H1 (cell line): ENCODE data around the gene GAREM2. TPM values are rescaled to one million over a fixed set of nuclear protein-coding genes. Genes with fewer than 3 reads are reported as not detected.

Source experiments
- CTCF ChIA-PET: fragments of 300-600 bp; sonication (Branson Sonifier 250); formaldehyde crosslinking; loops from one replicate; lab custom pipeline; 2021; ENCODE audit not compliant: partially characterized antibody; lab: Charles Lee
- POLR2A ChIA-PET: fragments of 300-600 bp; sonication (Branson Sonifier 250); formaldehyde crosslinking; loops from one replicate; lab custom pipeline; 2021; ENCODE audit warnings: inconsistent platforms; ENCODE audit not compliant: partially characterized antibody; lab: Charles Lee
- DNase-seq, 2 experiments: peaks; one replicate each; pipeline versions ENCODE4 v3.0.0 to v3.0.0-alpha.2; 2010 to 2022; ENCODE audit warnings: low spot score in 2 of 2, low read depth in 1 of 2, mixed read lengths in 1 of 2
- FAIRE-seq: peaks from 2 replicates; lab custom pipeline; 2011; peaks lifted over from hg19 to GRCh38; lab: Jason Lieb, UNC
- H2AFZ ChIP-seq: 2 replicates; pipeline ENCODE4 v1.8.1; 2012; ENCODE audit warnings: low read length, inconsistent platforms
- H2AK5ac ChIP-seq: 2 replicates; pipeline ENCODE4 v1.6.1; 2013; ENCODE audit warnings: low read depth, low read length
- H2BK120ac ChIP-seq: replicated peaks from 2 replicates; pipeline ENCODE3; 2013; ENCODE audit warnings: low read depth, low read length, inconsistent platforms
- H2BK12ac ChIP-seq: 2 replicates; pipeline ENCODE4 v1.6.1; 2013; ENCODE audit warnings: low read depth, low read length
- H2BK15ac ChIP-seq: 2 replicates; pipeline ENCODE4 v1.6.1; 2013; ENCODE audit warnings: low read length
- H2BK20ac ChIP-seq: 2 replicates; pipeline ENCODE4 v1.6.1; 2013; ENCODE audit warnings: low read length
- H2BK5ac ChIP-seq: 2 replicates; pipeline ENCODE4 v1.6.1; 2013; ENCODE audit warnings: low read depth, low read length
- H3K14ac ChIP-seq: 2 replicates; pipeline ENCODE4 v1.6.1; 2013; ENCODE audit warnings: inconsistent platforms; ENCODE audit not compliant: insufficient read length
- H3K18ac ChIP-seq: 2 replicates; pipeline ENCODE4 v1.6.1; 2013; ENCODE audit warnings: low read length; ENCODE audit errors: extremely low read depth
- H3K23ac ChIP-seq: 2 replicates; pipeline ENCODE4 v1.6.1; 2013; ENCODE audit warnings: inconsistent platforms; ENCODE audit not compliant: insufficient read length
- H3K23me2 ChIP-seq: 2 replicates; pipeline ENCODE4 v1.6.1; 2013; ENCODE audit warnings: low read depth, low read length
- H3K27ac ChIP-seq: 2 replicates; pipeline ENCODE4 v1.6.1; 2011; ENCODE audit warnings: low read depth, low read length, inconsistent platforms
- H3K27me3 ChIP-seq, 4 experiments: replicated peaks in 1 of 4; 1 replicate in 1 of 4; 2 replicates in 3 of 4; pipeline versions ENCODE4 v1.6.1 to v1.8.1; 2011 to 2013; ENCODE audit warnings: low read length in 3 of 4, mild to moderate bottlenecking in 3 of 4, inconsistent platforms in 2 of 4, mixed read lengths in 2 of 4, moderate library complexity in 1 of 4; ENCODE audit not compliant: control insufficient read depth in 3 of 4, insufficient read depth in 3 of 4; ENCODE audit errors: extremely low read depth in 1 of 4
- H3K36me3 ChIP-seq, 4 experiments: 2 replicates each; pipeline versions ENCODE4 v1.6.1 to v1.8.1; 2011 to 2013; ENCODE audit warnings: mild to moderate bottlenecking in 4 of 4, low read length in 3 of 4, moderate library complexity in 2 of 4, control low read depth in 1 of 4, inconsistent platforms in 1 of 4; ENCODE audit not compliant: insufficient read depth in 4 of 4, control insufficient read depth in 2 of 4
- H3K4ac ChIP-seq: replicated peaks from 2 replicates; pipeline ENCODE3; 2013; ENCODE audit warnings: low read length, low read depth, mixed read lengths, inconsistent platforms; ENCODE audit not compliant: insufficient read length
- H3K4me1 ChIP-seq, 4 experiments: replicated peaks in 1 of 4; 1 replicate in 1 of 4; 2 replicates in 3 of 4; pipeline versions ENCODE4 v1.6.1 to v1.8.1; 2011 to 2013; ENCODE audit warnings: low read length in 3 of 4, inconsistent platforms in 2 of 4, mixed read lengths in 1 of 4; ENCODE audit not compliant: insufficient read depth in 4 of 4, control insufficient read depth in 3 of 4
- H3K4me2 ChIP-seq, 2 experiments: 2 replicates each; pipeline versions ENCODE4 v1.6.1 to v1.8.1; 2011 to 2013; ENCODE audit warnings: low read depth in 2 of 2, low read length in 2 of 2, control low read depth in 1 of 2, inconsistent platforms in 1 of 2, mild to moderate bottlenecking in 1 of 2; ENCODE audit not compliant: insufficient read depth in 1 of 2
- H3K4me3 ChIP-seq, 4 experiments: fragments of 200-600, 300-600 bp in 1 of 4; sonication (generic), shearing (Covaris generic), sonication (Bioruptor Twin) in 1 of 4; 2 replicates each; pipeline versions ENCODE4 v1.5.1 to v1.8.1; 2011 to 2016; ENCODE audit warnings: low read length in 4 of 4, low read depth in 3 of 4, control low read depth in 2 of 4, inconsistent platforms in 2 of 4, mild to moderate bottlenecking in 2 of 4, mixed read lengths in 1 of 4, moderate library complexity in 1 of 4; ENCODE audit not compliant: insufficient read depth in 2 of 4; ENCODE audit errors: extremely low read depth in 1 of 4
- H3K56ac ChIP-seq: replicated peaks from 2 replicates; pipeline ENCODE3; 2013; ENCODE audit warnings: low read depth, mild to moderate bottlenecking, mixed read lengths, low read length, inconsistent platforms; ENCODE audit not compliant: insufficient read length
- H3K79me1 ChIP-seq: 2 replicates; pipeline ENCODE4 v1.6.1; 2013; ENCODE audit warnings: low read depth, low read length, control low read depth
- H3K79me2 ChIP-seq, 2 experiments: 2 replicates each; pipeline versions ENCODE4 v1.6.1 to v1.8.1; 2012 to 2013; ENCODE audit warnings: low read length in 2 of 2, mild to moderate bottlenecking in 2 of 2, inconsistent platforms in 1 of 2; ENCODE audit not compliant: insufficient read depth in 2 of 2, control insufficient read depth in 1 of 2
- H3K9ac ChIP-seq, 4 experiments: replicated peaks in 1 of 4; 1 replicate in 1 of 4; 2 replicates in 3 of 4; pipeline versions ENCODE4 v1.6.1 to v1.8.1; 2011 to 2013; ENCODE audit warnings: low read depth in 3 of 4, low read length in 3 of 4, control low read depth in 2 of 4, mild to moderate bottlenecking in 2 of 4, moderate library complexity in 2 of 4, inconsistent platforms in 1 of 4; ENCODE audit errors: extremely low read depth in 1 of 4
- H3K9me3 ChIP-seq, 2 experiments: 2 replicates each; pipeline versions ENCODE4 v1.6.1 to v1.8.1; 2012 to 2013; ENCODE audit warnings: mild to moderate bottlenecking in 2 of 2, moderate library complexity in 2 of 2, control low read depth in 1 of 2, inconsistent platforms in 1 of 2, low read depth in 1 of 2, low read length in 1 of 2, mixed read lengths in 1 of 2; ENCODE audit not compliant: insufficient read depth in 2 of 2
- H4K20me1 ChIP-seq, 2 experiments: replicated peaks in 1 of 2; 2 replicates each; pipeline versions ENCODE3 to v1.8.1; 2011 to 2013; ENCODE audit warnings: inconsistent platforms in 2 of 2, low read length in 2 of 2, mild to moderate bottlenecking in 1 of 2; ENCODE audit not compliant: insufficient read depth in 2 of 2, control insufficient read depth in 1 of 2
- H4K5ac ChIP-seq: 2 replicates; pipeline ENCODE4 v1.6.1; 2013; ENCODE audit warnings: low read length, low read depth, mixed read lengths, inconsistent platforms; ENCODE audit not compliant: insufficient read length
- H4K8ac ChIP-seq: 2 replicates; pipeline ENCODE4 v1.8.0; 2013; ENCODE audit warnings: mild to moderate bottlenecking, moderate library complexity, low read length, inconsistent platforms; ENCODE audit not compliant: insufficient read depth; ENCODE audit errors: extremely low read depth
- H4K91ac ChIP-seq: replicated peaks from 2 replicates; pipeline ENCODE3; 2013; ENCODE audit warnings: low read length, mixed read lengths, inconsistent platforms; ENCODE audit not compliant: insufficient read length
- CHD1 ChIP-seq: IDR thresholded peaks from 2 replicates; pipeline ENCODE4 v1.6.1; 2012; ENCODE audit warnings: low read depth, low read length, improper control_type of control experiment
- EGR1 ChIP-seq: IDR thresholded peaks from 2 replicates; pipeline ENCODE4 v1.6.1; 2011; ENCODE audit warnings: low read depth, low read length, borderline replicate concordance
- FOSL1 ChIP-seq: IDR thresholded peaks from 2 replicates; pipeline ENCODE4 v1.6.1; 2011; ENCODE audit warnings: mild to moderate bottlenecking, low read depth, low read length, moderate library complexity; ENCODE audit not compliant: insufficient read depth
- GABPA ChIP-seq: IDR thresholded peaks from 2 replicates; pipeline ENCODE4 v1.6.1; 2011; ENCODE audit warnings: mild to moderate bottlenecking, low read length, moderate library complexity, borderline replicate concordance; ENCODE audit not compliant: insufficient read depth
- KDM5A ChIP-seq: fragments of 200-600 bp; IDR thresholded peaks from 2 replicates; pipeline ENCODE4 v1.7.1; 2012; ENCODE audit warnings: mild to moderate bottlenecking, low read length, inconsistent platforms, mixed read lengths
- POLR2AphosphoS5 ChIP-seq: IDR thresholded peaks from 2 replicates; pipeline ENCODE4 v1.6.1; 2011; ENCODE audit warnings: low read depth, low read length
- RBBP5 ChIP-seq: IDR thresholded peaks from 2 replicates; pipeline ENCODE4 v1.7.1; 2012; ENCODE audit warnings: low read depth, mild to moderate bottlenecking, inconsistent platforms, low read length, moderate library complexity, borderline replicate concordance
- RFX5 ChIP-seq: IDR thresholded peaks from 2 replicates; pipeline ENCODE4 v1.6.1; 2011; ENCODE audit warnings: low read depth, low read length, improper control_type of control experiment, borderline replicate concordance
- RNF2 ChIP-seq: fragments of 200-900, 300-1000 bp; sonication (generic); IDR thresholded peaks from 2 replicates; pipeline ENCODE4 v1.7.1; 2016; ENCODE audit warnings: borderline replicate concordance, low read depth, mild to moderate bottlenecking, antibody characterized with exemption, low read length; ENCODE audit not compliant: poor library complexity, severe bottlenecking; ENCODE audit errors: missing control alignments
- SIX5 ChIP-seq: IDR thresholded peaks from 2 replicates; pipeline ENCODE4 v1.6.1; 2011; ENCODE audit warnings: mild to moderate bottlenecking, low read depth, low read length
- TBP ChIP-seq: IDR thresholded peaks from 2 replicates; pipeline ENCODE4 v1.6.1; 2011; ENCODE audit warnings: low read depth, low read length, improper control_type of control experiment
- YY1 ChIP-seq: IDR thresholded peaks from 2 replicates; pipeline ENCODE4 v1.6.1; 2011; ENCODE audit warnings: low read depth, mild to moderate bottlenecking, low read length
- WGBS, 2 experiments: shearing (Covaris generic) in 1 of 2; methylation state at CpG; one replicate each; pipeline versions ENCODE4 v1.1.6 to v1.1.7; 2013 to 2015; ENCODE audit warnings: low lambda C conversion rate in 2 of 2, mixed read lengths in 2 of 2, inconsistent platforms in 1 of 2, low coverage in 1 of 2, missing lambda C conversion rate in 1 of 2; ENCODE audit not compliant: insufficient replicate concordance in 2 of 2, insufficient coverage in 1 of 2, insufficient read length in 1 of 2; ENCODE audit errors: extremely low coverage in 1 of 2, missing lambda C conversion rate in 1 of 2; 5-methylcytosine and 5-hydroxymethylcytosine counted together
- polyA plus RNA-seq, 7 experiments: library from polyadenylated mRNA; depleted of rRNA in 3 of 7; stranded (reverse) in 5 of 7; unstranded in 2 of 7; fragments of >200 nt in 5 of 7; fragments of 200-250 nt in 2 of 7; gene quantifications; 1 replicate in 5 of 7; 2 replicates in 1 of 7; 4 replicates in 1 of 7; pipeline versions ENCODE4 v1.2.1 to v1.2.3, GENCODE V29; 2011 to 2013; ENCODE audit warnings: missing spikeins in 2 of 7, mixed read lengths in 2 of 7
- total RNA-seq: library from RNA; stranded (reverse); fragmentation: NEBNext Ultra II Directional; extraction: Animal tissue kit (Norgen Biotek cat#: 25700); gene quantifications from 2 replicates; pipeline ENCODE4 v1.2.1, GENCODE V29; 2021

The GAREM2 gene
- total and polyA plus RNA-seq, 2 of the 8 experiments (the other 6 are each of a cell fraction or from before 2014, with no cell fraction given), result 19.9 TPM

DNA sequence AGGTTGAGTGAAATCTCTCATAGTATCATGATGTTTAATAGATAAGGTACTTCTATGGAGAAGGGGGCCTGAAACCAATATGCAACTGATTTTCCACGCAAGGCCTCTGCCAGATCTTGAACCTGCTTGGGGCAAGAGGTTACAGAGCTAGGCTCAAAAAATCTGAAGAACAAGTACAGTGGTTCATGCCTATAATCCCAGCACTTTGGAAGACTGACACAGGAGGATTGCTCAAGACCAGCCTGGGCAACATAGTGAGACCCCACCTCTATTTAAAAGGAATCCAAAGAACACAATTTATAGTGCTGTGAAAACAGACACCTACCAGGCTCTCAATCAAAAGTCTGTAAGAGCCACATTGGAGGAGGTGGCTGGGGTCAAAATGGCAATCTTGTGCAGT is 42.9 kb downstream of the GAREM2 start:
- Histone ChIP-seq H2BK15ac (no peak overlapping the region), H4K91ac (no peak overlapping the region), H3K36me3 (peaks cover 0 to 42% (median 28%) of the 10 kb centered on the region in 4 experiments; a peak in 6 of 8 replicates), H2BK12ac (no peak overlapping the region), H3K4me3 (no peak overlapping the region), H3K27ac (no peak overlapping the region), H2BK120ac (no peak overlapping the region), H4K20me1 (no peaks in the 10 kb centered on the region), H2BK5ac (no peak overlapping the region), H3K9me3 (no peaks in the 10 kb centered on the region), H2AFZ (no peak overlapping the region), H4K8ac (no peak overlapping the region), H2AK5ac (no peak overlapping the region), H3K4ac (no peak overlapping the region), H3K14ac (no peak overlapping the region), H3K79me2 (no peaks in the 10 kb centered on the region), H3K23me2 (no peaks in the 10 kb centered on the region), H4K5ac (no peak overlapping the region), H3K4me2 (no peak overlapping the region), H3K4me1 (no peaks in the 10 kb centered on the region), H3K23ac (no peak overlapping the region), H3K27me3 (no peaks in the 10 kb centered on the region), H3K79me1 (no peaks in the 10 kb centered on the region), H2BK20ac (no peak overlapping the region), H3K9ac (no peak overlapping the region), H3K56ac (no peak overlapping the region), H3K18ac (no peak overlapping the region)
- CTCF ChIA-PET, result interaction anchor here (0.9 kb wide), 1 partner anchor 10 kb away, joined by 3 read pairs; no protein-coding TSS in a partner anchor
- TF ChIP-seq RNF2 (no peak), YY1 (no peak), SIX5 (no peak), RFX5 (no peak), TBP (no peak), GABPA (no peak), EGR1 (no peak), FOSL1 (no peak), POLR2AphosphoS5 (no peak), RBBP5 (no peak), KDM5A (no peak), CHD1 (no peak)
- no peak for DNase-seq
- 94% methylated on average over 1 of the region's 1 CpG; no CpG with 5 or more reads in 1 of the 2 experiments for WGBS, 2 experiments
- FAIRE-seq, result no peak
- POLR2A ChIA-PET, result interaction anchor here (1.0 to 1.2 kb wide), 2 partner anchors 24 to 27 kb away, joined by 3 read pairs; no protein-coding TSS in a partner anchor
